Measurements from ENCODE around the gene PLA2G7. TPM values are rescaled to one million over a fixed set of nuclear protein-coding genes. Genes with fewer than 3 reads are reported as not detected.

The PLA2G7 gene
- total RNA-seq, 3 donors from 2014 or later (not counting 1 experiment from before 2014, with no cell fraction given) = 1.1 TPM; not detected in 2

DNA sequence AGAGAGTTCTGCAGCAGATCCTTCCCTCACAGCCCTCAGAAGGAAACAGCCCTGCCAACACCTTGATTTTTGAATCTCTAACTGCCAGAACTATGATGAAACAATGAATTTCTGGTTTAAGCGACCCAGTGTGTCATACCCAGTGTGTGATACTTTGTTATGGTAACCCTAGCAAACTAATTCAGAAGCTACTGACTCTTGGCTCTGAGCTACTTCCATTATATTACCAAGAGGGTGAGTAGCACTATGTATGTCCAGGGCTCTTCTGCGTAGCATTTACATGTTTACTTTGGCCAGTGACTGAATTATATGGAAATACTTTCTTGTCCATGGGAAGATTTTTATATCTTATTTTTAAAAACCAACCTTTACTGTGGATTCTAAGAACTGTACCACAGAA lies 28.3 kb upstream of the PLA2G7 start:
- no peak overlapping the region for H3K27ac Mint-ChIP-seq
- Histone ChIP-seq H3K9me3 (ENCODE audit: control insufficient read depth, insufficient read depth, low read length) (no peaks in the 10 kb centered on the region), H3K27ac (ENCODE audit: low read length) (no peak overlapping the region), H3K27me3 (ENCODE audit: control insufficient read depth, insufficient read depth, low read length) (peaks cover 2% of the 10 kb centered on the region), H3K4me3 (ENCODE audit: low read length) (no peak overlapping the region), H3K36me3 (ENCODE audit: control insufficient read depth, insufficient read depth, low read length) (no peaks in the 10 kb centered on the region), H3K4me1 (ENCODE audit: control insufficient read depth, insufficient read depth, low read length) (no peaks in the 10 kb centered on the region)
- TF ChIP-seq, protein P1, sequence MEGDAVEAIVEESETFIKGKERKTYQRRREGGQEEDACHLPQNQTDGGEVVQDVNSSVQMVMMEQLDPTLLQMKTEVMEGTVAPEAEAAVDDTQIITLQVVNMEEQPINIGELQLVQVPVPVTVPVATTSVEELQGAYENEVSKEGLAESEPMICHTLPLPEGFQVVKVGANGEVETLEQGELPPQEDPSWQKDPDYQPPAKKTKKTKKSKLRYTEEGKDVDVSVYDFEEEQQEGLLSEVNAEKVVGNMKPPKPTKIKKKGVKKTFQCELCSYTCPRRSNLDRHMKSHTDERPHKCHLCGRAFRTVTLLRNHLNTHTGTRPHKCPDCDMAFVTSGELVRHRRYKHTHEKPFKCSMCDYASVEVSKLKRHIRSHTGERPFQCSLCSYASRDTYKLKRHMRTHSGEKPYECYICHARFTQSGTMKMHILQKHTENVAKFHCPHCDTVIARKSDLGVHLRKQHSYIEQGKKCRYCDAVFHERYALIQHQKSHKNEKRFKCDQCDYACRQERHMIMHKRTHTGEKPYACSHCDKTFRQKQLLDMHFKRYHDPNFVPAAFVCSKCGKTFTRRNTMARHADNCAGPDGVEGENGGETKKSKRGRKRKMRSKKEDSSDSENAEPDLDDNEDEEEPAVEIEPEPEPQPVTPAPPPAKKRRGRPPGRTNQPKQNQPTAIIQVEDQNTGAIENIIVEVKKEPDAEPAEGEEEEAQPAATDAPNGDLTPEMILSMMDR (IDR thresholded peaks at IDR 0.05) = no peak
- H3K4me1 Mint-ChIP-seq = no peaks in the 10 kb centered on the region
- no peaks in the 10 kb centered on the region for H3K36me3 Mint-ChIP-seq
- 86% methylated on average over 1 of the region's 2 CpGs for WGBS (ENCODE audit: insufficient coverage)
- intact Hi-C loops (cut with micrococcal nuclease) = no loop called here
- DNase-seq (no peak), ATAC-seq (no peak)
- H3K27me3 Mint-ChIP-seq (ENCODE audit: low read depth in 2 of 2) = peaks cover 10 to 27% of the 10 kb centered on the region in 2 donors
- H3K9me3 Mint-ChIP-seq = peaks cover 0 to 2% of the 10 kb centered on the region in 2 donors
- no peak overlapping the region for H3K4me3 Mint-ChIP-seq

DNA sequence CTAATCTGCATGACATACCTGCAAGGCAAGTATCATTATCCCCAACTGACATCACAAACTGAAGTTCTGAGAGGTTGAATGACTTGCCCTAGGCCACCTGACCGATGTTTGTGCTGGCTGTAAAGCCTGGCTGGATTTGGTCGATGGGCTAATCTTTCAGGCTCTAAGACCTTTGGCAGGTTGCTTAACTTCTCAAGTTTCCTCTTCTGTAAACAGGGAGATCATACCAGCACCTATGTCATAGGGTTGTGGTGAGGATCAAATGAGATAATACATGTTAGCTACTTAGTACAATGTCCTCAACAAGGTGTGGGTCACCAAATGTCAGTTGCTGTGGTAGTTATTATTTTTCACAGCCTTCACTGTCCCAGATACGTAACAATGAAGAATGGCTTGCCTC lies 25.8 kb upstream of the PLA2G7 start:
- no peak for ATAC-seq
- Histone ChIP-seq H3K9me3 (ENCODE audit: control insufficient read depth, insufficient read depth, low read length) (no peaks in the 10 kb centered on the region), H3K27ac (ENCODE audit: low read length) (no peak overlapping the region), H3K4me3 (ENCODE audit: low read length) (no peak overlapping the region), H3K36me3 (ENCODE audit: control insufficient read depth, insufficient read depth, low read length) (no peaks in the 10 kb centered on the region), H3K4me1 (ENCODE audit: control insufficient read depth, insufficient read depth, low read length) (no peaks in the 10 kb centered on the region), H3K27me3 (ENCODE audit: control insufficient read depth, insufficient read depth, low read length) (peaks cover 2% of the 10 kb centered on the region)
- Mint-ChIP-seq H3K9me3 (peaks cover 0 to 2% of the 10 kb centered on the region in 2 donors), H3K27me3 (ENCODE audit: low read depth in 2 of 2) (peaks cover 7 to 12% of the 10 kb centered on the region in 2 donors), H3K36me3 (no peaks in the 10 kb centered on the region), H3K27ac (no peak overlapping the region), H3K4me1 (no peaks in the 10 kb centered on the region), H3K4me3 (no peak overlapping the region)
- no peak for DNase-seq
- TF ChIP-seq, protein P1 (IDR thresholded peaks at IDR 0.05) = no peak
- intact Hi-C loops (cut with micrococcal nuclease) = no loop called here
- WGBS (ENCODE audit: insufficient coverage) = 95% methylated on average over 3 of the region's 3 CpGs

DNA sequence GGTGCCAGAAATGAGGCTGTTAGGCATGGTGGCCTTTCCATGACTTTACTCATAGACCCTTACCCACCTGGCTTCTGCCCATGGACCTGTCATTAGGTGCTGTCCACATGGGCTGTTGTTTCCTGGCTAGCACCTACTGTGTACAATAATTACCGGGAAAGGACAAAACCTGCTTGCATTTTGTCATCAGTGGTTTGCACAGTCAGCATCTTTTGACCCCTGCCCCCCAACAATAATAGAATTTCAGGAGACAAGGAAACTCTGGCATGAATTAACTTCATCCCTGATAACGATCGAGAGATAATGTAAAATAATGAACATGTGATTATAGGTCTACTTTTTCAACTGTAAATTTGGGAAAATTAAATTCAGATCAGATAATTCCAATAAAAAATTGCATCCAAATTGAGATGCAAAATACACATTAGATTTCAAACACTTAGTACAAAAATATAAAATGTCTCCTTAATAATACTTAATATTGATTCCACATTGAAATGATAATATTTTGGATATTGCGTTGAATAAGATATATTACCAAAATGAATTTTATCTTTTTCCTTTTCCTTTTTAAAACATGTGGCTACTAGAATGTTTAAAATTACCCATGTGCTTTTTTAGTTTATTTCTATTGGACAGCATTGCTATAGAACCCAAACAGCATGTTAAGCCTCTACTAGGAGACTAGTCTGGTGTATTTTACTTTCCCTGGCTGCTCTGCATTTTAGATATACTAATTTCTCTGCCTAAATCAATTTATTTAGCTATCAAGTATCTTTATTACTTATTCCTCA lies 24.0 kb upstream of the PLA2G7 start:
- no peaks in the 10 kb centered on the region for H3K9me3 Mint-ChIP-seq
- intact Hi-C loops (cut with micrococcal nuclease) = no loop called here
- TF ChIP-seq, protein P1 (IDR thresholded peaks at IDR 0.05) = no peak
- H3K36me3 Mint-ChIP-seq = no peaks in the 10 kb centered on the region
- no peak overlapping the region for H3K27ac ChIP-seq (ENCODE audit: low read length)
- 90% methylated on average over 1 of the region's 4 CpGs for WGBS (ENCODE audit: insufficient coverage)
- no peaks in the 10 kb centered on the region for H3K4me1 ChIP-seq (ENCODE audit: control insufficient read depth, insufficient read depth, low read length)
- no peak for ATAC-seq
- peaks cover 2% of the 10 kb centered on the region for H3K27me3 ChIP-seq (ENCODE audit: control insufficient read depth, insufficient read depth, low read length)
- H3K4me3 ChIP-seq (ENCODE audit: low read length) = no peak overlapping the region
- H3K4me1 Mint-ChIP-seq = no peaks in the 10 kb centered on the region
- no peak overlapping the region for H3K4me3 Mint-ChIP-seq
- H3K27ac Mint-ChIP-seq = no peak overlapping the region
- peaks cover 5 to 12% of the 10 kb centered on the region in 2 donors for H3K27me3 Mint-ChIP-seq (ENCODE audit: low read depth in 2 of 2)
- no peaks in the 10 kb centered on the region for H3K9me3 ChIP-seq (ENCODE audit: control insufficient read depth, insufficient read depth, low read length)
- H3K36me3 ChIP-seq (ENCODE audit: control insufficient read depth, insufficient read depth, low read length) = no peaks in the 10 kb centered on the region
- no peak for DNase-seq

DNA sequence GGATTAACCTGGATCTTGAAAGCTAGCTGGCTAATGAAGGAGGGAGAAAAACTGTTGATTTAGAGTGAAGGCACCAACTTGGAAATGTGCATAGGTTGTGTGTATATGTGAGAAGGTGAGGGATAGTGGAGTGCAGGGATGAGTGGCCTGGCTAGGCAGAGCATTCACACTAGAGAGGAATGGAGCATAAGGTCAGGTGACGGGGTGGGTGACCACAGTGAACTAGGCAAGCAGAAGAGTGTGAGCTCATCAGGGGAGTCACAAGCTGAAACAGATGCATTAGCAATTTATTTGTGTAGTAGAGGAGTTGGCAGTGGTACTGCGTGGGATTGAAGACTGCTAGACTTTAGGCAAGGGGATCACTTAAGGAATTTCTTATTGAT lies 22.0 kb upstream of the PLA2G7 start:
- Histone ChIP-seq H3K4me1 (ENCODE audit: control insufficient read depth, insufficient read depth, low read length) (no peaks in the 10 kb centered on the region), H3K27me3 (ENCODE audit: control insufficient read depth, insufficient read depth, low read length) (no peaks in the 10 kb centered on the region), H3K27ac (ENCODE audit: low read length) (no peak overlapping the region), H3K4me3 (ENCODE audit: low read length) (no peak overlapping the region), H3K36me3 (ENCODE audit: control insufficient read depth, insufficient read depth, low read length) (no peaks in the 10 kb centered on the region), H3K9me3 (ENCODE audit: control insufficient read depth, insufficient read depth, low read length) (no peaks in the 10 kb centered on the region)
- Mint-ChIP-seq H3K36me3 (no peaks in the 10 kb centered on the region), H3K4me3 (no peak overlapping the region), H3K9me3 (no peaks in the 10 kb centered on the region), H3K27ac (no peak overlapping the region), H3K27me3 (ENCODE audit: low read depth in 2 of 2) (peaks cover 0 to 6% of the 10 kb centered on the region in 2 donors), H3K4me1 (no peaks in the 10 kb centered on the region)
- intact Hi-C loops (cut with micrococcal nuclease) = no loop called here
- WGBS (ENCODE audit: insufficient coverage) = 81% methylated on average over 2 of the region's 2 CpGs
- ATAC-seq (no peak), DNase-seq (no peak)
- TF ChIP-seq, protein P1 (IDR thresholded peaks at IDR 0.05) = no peak
